Measurements from ENCODE around the gene MAN2A1.

GRCh38 chr5:109753279-109753678 is 63.6 kb downstream of the MAN2A1 start:
- TF ChIP-seq POLR2AphosphoS5 (IDR thresholded peaks at IDR 0.05; ENCODE audit: low read depth, low read length), result no peak
- no peak for TF ChIP-seq CTCF (IDR thresholded peaks at IDR 0.05 in 2 of 3, conservative IDR thresholded peaks at IDR 0.05 in 1 of 3; ENCODE audit: borderline replicate concordance in 1 of 3, insufficient read depth in 1 of 3, low read depth in 2 of 3, low read length in 2 of 3)
- no peak for TF ChIP-seq POLR2A (IDR thresholded peaks at IDR 0.05; ENCODE audit: borderline replicate concordance, extremely low read depth, insufficient read depth, insufficient read length)
- TF ChIP-seq CEBPB (IDR thresholded peaks at IDR 0.05; ENCODE audit: low read depth), result no peak
- no peak for TF ChIP-seq MAX (IDR thresholded peaks at IDR 0.05)
- no peak for TF ChIP-seq YY1 (IDR thresholded peaks at IDR 0.05; ENCODE audit: extremely low read depth, insufficient replicate concordance, low read depth, low read length)
- TF ChIP-seq EZH2 (IDR thresholded peaks at IDR 0.05), result no peak
- no peak for TF ChIP-seq RAD21 (IDR thresholded peaks at IDR 0.05; ENCODE audit: low read depth)
- TF ChIP-seq TCF7L2 (IDR thresholded peaks at IDR 0.05; ENCODE audit: borderline replicate concordance, extremely low read depth, insufficient read depth, insufficient read length), result no peak
- no peak for TF ChIP-seq ATF3 (IDR thresholded peaks at IDR 0.05)
- TF ChIP-seq EZH2phosphoT487 (IDR thresholded peaks at IDR 0.05; ENCODE audit: borderline replicate concordance), result no peak
- TF ChIP-seq CBX3 (IDR thresholded peaks at IDR 0.05; ENCODE audit: low read depth), result no peak
- TF ChIP-seq SP1 (IDR thresholded peaks at IDR 0.05; ENCODE audit: low read depth), result no peak

Data from HCT116 (cell line).